ENCODE results near the gene LARP1.

DNA sequence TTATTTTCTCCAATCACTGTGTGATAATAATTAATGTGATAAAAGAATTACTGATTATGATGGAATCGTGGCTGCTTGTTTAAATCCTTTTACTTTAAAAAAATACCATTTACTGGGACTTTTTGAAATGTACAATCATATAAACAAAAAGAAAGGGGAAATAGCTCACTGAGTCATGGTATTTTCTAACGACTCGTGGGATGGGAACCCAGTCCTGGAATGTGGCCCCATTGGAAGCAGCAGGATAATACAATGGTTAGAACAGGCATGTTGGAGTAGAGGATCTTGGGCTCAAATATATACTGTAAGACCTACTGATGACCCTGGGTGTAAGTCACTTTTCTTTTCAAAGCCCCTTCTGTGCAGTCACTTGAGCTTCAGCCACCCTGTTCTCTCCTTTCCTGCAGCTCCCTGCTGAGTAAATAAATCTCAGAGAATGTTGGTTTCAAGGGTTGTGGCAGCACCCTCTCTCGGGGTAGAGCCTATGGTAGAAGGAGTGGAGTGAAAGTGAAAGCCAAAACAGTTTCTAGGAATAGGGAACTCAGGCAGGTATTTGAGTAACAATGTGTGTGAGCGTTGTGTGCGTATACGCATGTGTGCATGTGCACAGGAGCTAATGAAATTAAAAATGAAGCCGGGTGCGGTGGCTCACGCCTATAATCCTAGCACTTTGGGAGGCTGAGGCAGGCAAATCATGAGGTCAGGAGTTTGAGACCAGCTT, 40.8 kb upstream of the LARP1 start:
- TF ChIP-seq POLR2A (conservative IDR thresholded peaks at IDR 0.05): no peak
- TF ChIP-seq ZNF274 (IDR thresholded peaks at IDR 0.05; ENCODE audit: borderline replicate concordance, low read depth, low read length): no peak
- no peak for TF ChIP-seq MAFK (IDR thresholded peaks at IDR 0.05; ENCODE audit: low read length)
- no peak for TF ChIP-seq FOXK2 (conservative IDR thresholded peaks at IDR 0.05 in 1 of 2, IDR thresholded peaks at IDR 0.05 in 1 of 2; ENCODE audit: low read depth in 2 of 2)
- no peak for TF ChIP-seq CBX5 (IDR thresholded peaks at IDR 0.05; ENCODE audit: borderline replicate concordance, low read depth)
- TF ChIP-seq, protein P1, sequence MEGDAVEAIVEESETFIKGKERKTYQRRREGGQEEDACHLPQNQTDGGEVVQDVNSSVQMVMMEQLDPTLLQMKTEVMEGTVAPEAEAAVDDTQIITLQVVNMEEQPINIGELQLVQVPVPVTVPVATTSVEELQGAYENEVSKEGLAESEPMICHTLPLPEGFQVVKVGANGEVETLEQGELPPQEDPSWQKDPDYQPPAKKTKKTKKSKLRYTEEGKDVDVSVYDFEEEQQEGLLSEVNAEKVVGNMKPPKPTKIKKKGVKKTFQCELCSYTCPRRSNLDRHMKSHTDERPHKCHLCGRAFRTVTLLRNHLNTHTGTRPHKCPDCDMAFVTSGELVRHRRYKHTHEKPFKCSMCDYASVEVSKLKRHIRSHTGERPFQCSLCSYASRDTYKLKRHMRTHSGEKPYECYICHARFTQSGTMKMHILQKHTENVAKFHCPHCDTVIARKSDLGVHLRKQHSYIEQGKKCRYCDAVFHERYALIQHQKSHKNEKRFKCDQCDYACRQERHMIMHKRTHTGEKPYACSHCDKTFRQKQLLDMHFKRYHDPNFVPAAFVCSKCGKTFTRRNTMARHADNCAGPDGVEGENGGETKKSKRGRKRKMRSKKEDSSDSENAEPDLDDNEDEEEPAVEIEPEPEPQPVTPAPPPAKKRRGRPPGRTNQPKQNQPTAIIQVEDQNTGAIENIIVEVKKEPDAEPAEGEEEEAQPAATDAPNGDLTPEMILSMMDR (IDR thresholded peaks at IDR 0.05 in 2 of 3, conservative IDR thresholded peaks at IDR 0.05 in 1 of 3; ENCODE audit: insufficient read depth in 2 of 3, low read depth in 1 of 3, low read length in 3 of 3): no peak
- no peak for TF ChIP-seq POLR2AphosphoS5 (IDR thresholded peaks at IDR 0.05; ENCODE audit: control insufficient read depth, insufficient read depth, low read depth, low read length)
